ENCODE data around the gene MLLT6.
"Not testable (repeated sequence)": the region's sequence is repeated elsewhere in the genome, so short reads cannot be mapped to it uniquely, and the experiment has no call there.

MLLT6 gene

DNA sequence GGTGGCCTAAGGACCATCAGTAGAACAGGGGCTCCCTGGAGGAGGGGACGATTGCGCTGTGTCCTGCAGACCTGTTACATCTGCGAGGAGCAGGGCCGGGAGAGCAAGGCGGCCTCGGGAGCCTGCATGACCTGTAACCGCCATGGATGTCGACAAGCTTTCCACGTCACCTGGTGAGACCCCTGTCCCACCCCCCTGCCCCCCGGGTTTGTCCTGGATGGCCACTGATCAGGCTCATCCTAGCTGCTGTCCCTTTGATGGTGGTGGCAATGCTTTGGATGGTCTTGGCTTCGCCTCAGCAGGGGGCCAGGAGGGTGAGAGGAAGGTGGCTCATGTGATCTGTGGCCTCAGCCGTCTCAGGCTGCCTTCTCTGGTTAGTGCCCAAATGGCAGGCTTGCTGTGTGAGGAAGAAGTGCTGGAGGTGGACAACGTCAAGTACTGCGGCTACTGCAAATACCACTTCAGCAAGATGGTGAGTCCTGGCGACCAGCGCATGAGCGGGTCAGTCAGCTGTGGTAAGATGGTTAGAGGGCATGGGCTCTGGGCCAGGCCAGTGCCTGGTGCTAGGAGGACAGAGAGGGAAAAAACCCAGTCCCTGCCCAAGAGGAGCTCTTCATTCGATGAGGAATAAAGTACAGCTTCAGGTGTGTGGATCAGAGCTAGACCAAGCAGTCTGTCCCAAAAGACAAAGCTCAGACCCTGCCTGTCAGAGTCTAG lies 4.2 kb downstream of the MLLT6 start:
- no peak for DNase-seq

DNA sequence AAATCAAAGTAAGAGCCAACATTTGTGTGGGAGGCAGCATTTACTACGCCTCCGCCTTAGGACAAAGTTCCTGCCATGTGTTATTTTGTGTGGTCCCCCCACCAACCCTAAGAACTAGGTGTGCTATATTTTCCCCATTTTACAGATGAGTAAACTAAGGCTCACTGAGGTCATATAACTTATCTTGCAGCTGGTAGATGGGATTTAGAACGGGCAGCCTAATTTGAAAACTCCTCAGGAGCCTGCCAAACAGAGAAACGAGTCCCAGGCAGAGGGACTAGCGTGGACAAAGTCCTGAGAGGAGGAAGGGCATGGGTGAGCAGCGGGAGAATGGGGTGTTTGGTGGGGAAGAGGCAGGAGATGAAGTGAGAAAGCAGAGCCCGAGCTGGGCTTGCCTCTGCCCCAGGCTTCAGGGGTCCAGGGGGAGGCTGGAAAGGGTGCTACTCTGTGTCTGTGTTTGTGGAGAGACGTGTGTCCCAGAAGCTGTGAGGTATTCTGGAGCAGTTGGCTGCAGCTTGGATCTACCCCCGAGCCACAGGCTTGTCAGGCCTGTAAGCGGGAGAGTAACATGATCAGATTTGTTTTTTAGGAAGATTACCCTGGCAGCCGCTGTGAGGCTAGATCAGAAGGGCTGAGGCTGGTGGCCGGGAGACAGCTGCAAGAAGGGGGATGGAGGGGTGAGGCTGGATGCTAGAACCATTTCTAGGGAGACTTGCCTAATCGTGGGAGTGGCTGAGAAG lies 5.0 kb downstream of the MLLT6 start:
- DNase-seq: no peak

DNA sequence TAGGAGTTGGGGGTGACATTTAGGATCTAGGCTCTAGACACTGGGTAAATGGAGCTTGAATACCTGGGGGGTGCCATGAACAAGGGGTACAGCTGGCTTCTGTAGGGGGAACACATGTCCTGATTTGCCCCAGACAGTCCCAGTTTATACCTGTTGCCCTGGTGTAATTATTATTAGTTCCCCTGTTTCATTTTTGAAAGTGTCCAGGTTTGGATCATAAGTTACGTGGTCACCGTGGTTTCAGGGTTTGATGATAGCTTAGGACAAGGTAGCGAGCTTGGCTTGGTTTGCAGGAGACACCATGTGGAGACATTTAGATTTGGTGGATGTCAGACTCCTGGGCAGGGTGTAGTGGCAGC lies 5.5 kb downstream of the MLLT6 start:
- no peak for DNase-seq

DNA sequence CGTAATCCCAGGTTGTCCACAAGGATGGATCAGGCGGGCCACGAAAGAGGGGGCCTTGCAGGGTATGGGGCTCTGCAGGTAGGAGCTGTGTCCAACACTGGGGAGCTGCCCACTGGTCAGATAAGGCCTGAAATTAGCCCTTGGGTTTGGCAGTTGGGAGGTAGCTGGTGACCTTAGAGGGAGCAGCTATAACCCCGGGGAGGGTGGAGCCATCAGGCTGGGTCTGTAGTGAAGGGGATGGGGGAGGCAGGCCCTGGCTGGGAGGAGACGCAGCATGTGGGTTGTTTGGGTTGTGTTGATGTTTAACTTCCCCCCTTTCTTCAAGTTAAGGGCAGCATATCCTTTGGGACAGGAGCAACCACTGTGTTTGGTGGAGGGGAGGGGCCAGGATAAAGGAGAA lies 5.9 kb downstream of the MLLT6 start:
- no peak for DNase-seq

DNA sequence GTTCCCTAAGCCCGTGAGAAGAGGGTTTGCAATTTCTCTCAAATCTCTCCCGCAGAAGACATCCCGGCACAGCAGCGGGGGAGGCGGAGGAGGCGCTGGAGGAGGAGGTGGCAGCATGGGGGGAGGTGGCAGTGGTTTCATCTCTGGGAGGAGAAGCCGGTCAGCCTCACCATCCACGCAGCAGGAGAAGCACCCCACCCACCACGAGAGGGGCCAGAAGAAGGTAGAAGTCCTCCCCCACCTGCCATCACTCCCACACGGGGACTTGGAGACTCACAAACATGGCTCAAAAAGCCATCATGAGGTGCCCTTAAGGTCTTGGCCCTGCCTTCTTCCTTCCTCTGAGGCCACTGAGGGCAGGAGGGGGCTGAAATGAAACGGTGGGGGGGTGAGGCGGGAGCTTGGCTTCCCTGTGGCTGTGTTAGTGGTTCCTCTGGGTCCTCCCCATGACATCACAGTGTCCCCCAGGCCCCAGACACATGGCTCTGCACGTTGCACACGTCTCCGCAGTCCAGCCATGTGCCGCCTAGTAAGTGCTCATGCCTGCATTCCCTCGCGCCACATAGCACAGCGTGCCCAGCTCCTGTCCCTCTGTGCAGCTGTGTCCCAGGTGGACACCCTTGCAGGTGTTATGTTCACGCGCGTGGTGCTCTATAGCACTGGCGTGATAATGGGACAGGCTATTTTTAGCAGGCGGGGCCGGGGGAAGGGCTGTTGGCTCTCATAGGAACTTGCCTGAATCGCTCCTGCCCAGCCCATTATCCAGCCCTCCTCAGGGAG lies 6.9 kb downstream of the MLLT6 start:
- no peak for DNase-seq

DNA sequence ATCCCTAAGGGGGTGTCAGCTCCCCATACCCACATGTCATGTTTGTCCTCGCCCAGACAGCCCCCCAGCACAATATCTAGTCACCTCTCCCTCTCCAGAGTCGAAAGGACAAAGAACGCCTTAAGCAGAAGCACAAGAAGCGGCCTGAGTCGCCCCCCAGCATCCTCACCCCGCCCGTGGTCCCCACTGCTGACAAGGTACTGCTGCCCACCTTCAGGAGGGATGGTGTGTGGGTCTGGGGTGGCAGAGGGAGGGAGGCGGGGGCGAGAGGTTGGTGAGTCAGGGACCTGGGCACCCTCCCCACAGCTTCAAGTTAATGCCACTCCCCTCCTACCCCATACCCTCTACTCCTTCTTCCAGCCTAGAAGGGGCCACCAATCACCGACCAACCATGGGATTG lies 7.5 kb downstream of the MLLT6 start:
- no peak for DNase-seq

DNA sequence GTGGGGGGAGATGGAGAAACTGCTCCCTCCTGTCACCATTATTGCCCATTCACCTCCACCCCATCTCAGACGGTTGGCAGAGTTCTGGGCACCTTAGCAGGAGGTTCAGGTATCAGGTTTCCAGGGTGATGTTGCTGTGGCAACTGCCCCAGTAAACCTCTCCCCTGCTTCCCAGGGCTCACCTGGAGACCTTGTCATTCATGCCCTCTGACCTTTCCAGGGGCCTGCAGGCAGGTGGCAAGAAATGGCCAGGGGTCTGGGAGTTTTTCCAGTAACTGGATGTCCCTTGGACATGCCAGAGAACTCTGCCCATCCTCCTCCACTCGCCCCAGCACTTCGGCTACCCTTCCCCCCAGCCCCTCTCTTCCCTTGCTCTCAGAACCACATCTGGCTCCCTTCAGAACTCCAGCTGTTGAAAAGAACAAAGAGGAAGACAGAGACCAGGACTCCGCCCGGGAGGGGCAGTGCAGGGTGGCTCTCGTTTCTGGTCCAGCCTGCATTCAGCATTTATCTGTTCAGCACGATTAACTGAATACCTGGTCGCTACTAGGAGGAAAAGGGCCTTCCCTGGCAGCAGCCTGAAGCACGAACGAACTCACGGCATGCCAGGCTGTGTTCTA lies 8.5 kb downstream of the MLLT6 start:
- DNase-seq: no peak

DNA sequence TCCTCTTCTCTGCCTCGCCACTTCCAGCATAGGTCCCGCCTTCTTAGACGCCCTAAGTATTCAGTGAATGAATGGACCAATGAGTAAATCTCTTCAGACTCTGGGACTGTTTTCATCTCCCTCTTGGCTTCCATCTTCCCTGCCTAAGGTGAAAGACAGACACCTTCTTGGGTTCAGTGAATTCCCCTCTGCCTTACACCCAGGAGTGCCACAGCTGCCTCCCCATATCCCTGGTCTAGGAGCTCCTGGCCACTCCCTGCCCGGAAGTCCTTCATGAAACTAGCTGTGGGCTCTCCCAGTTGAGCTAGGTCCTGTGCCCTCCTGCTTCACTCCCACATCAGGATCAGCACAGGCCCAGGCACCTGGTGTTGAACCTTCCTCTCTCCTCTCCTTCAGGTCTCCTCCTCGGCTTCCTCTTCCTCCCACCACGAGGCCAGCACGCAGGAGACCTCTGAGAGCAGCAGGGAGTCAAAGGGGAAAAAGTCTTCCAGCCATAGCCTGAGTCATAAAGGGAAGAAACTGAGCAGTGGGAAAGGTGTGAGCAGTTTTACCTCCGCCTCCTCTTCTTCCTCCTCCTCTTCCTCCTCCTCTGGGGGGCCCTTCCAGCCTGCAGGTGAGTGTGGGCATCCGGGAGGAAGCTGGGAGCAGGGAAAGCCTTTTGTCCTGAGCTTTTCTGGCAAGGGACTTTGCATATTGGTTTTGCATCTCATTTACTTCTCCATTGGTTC lies 10.3 kb downstream of the MLLT6 start:
- no peak for DNase-seq

DNA sequence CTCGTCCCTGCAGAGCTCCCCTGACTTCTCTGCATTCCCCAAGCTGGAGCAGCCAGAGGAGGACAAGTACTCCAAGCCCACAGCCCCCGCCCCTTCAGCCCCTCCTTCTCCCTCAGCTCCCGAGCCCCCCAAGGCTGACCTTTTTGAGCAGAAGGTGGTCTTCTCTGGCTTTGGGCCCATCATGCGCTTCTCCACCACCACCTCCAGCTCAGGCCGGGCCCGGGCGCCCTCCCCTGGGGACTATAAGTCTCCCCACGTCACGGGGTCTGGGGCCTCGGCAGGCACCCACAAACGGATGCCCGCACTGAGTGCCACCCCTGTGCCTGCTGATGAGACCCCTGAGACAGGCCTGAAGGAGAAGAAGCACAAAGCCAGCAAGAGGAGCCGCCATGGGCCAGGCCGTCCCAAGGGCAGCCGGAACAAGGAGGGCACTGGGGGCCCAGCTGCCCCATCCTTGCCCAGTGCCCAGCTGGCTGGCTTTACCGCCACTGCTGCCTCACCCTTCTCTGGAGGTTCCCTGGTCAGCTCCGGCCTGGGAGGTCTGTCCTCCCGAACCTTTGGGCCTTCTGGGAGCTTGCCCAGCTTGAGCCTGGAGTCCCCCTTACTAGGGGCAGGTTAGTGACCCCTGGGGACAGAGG lies 11.4 kb downstream of the MLLT6 start:
- DNase-seq: no peak

DNA sequence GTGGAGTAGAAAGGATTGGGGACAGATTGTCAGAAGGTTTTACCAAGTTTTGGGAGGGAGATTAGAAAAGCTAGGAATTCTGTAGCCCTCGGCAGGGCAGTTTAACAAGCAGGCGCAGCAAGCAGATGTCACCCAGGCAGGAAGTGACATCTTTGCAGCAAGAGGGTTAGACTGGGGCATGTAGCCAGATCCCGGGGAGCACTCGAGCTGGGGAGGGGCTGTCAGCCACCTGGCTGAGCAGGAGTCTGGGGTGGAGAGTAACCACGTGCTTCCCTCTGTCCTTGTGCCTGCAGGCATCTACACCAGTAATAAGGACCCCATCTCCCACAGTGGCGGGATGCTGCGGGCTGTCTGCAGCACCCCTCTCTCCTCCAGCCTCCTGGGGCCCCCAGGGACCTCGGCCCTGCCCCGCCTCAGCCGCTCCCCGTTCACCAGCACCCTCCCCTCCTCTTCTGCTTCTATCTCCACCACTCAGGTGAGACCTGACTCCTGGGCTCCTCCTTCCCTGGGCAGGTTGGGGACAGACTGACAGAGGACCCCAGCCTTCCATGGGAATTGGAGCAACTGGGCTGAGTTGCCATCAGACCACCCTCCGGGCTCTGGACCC lies 12.2 kb downstream of the MLLT6 start:
- no peak for DNase-seq

DNA sequence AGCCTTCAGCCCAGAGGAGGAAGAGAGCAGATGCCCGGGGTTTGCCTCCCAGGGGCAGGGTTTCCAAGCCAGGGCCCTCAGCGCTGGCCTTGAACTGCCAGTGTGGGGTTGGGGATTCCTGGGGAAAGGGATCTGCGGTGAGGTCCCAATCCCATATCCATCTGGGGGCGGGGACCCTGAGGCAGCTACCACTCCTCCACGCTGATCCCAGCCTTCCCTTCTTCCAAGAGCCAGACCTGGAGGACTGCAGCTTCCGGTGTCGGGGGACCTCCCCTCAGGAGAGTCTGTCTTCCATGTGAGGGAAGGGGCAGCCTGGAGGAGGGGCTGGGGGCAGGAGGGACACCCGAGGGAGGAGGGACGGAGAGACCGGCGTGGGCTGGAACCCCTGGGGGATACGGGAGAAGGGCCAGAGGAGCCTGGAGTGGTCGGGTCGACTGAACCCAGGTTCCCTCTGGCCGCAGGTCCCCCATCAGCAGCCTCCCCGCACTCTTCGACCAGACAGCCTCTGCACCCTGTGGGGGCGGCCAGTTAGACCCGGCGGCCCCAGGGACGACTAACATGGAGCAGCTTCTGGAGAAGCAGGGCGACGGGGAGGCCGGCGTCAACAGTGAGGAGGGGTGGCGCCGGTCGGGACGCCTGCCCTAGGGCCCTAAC lies 14.3 kb downstream of the MLLT6 start:
- no peak for DNase-seq

DNA sequence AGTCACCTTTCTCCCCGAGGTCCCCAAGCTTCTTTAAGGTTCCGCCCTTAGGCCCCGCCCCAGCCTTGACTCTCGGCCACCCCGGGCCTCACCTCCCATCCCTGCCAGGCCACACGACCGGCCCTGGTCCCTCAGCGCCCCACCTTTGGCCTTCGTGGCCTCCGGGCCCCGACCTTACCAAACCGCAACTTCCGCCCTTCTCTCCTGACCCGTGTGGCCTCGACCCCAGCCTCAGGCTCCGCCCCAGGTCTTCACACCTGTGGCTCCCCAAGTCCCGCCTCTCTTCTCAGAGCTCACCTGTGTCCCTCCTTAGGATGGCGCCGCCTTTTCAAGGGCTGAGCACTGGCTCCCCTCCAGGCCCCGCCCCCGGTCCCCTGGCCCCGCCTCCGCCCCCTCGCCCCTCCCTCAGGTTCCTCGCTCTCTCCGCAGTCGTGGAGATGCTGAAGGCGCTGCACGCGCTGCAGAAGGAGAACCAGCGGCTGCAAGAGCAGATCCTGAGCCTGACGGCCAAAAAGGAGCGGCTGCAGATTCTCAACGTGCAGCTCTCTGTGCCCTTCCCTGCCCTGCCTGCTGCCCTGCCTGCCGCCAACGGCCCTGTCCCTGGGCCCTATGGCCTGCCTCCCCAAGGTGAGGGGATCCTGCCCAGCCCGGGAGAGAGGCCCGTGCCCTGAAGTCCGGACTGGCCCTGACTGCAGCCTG lies 15.0 kb downstream of the MLLT6 start:
- no peak for DNase-seq

DNA sequence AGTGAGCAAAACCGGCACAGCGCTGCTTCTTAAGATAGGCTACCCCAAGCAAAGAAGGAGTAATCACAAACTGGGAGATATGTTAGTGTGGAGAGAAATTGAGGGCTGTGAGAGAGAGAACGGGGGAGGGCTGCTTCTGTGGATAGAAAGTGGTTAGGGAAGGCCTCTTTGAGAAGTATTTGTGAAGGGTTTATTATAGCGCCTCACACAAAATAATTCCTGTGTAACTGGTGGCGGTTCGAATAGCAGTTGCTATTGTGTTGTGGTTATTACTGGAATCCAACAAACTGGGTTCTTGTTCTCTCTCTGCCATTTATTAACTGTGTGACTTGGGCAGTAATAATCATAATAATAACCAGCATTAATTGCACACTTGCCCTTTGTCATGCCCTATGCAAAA lies 15.9 kb downstream of the MLLT6 start:
- DNase-seq: no peak

DNA sequence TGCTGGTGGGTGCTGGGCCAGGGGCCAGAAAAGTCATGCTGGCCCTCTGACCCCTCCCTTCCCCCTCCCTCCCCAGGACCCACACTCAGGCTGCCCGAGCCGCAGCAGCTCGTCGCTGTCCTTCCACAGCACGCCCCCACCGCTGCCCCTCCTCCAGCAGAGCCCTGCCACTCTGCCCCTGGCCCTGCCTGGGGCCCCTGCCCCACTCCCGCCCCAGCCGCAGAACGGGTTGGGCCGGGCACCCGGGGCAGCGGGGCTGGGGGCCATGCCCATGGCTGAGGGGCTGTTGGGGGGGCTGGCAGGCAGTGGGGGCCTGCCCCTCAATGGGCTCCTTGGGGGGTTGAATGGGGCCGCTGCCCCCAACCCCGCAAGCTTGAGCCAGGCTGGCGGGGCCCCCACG lies 16.7 kb downstream of the MLLT6 start:
- no peak for DNase-seq

DNA sequence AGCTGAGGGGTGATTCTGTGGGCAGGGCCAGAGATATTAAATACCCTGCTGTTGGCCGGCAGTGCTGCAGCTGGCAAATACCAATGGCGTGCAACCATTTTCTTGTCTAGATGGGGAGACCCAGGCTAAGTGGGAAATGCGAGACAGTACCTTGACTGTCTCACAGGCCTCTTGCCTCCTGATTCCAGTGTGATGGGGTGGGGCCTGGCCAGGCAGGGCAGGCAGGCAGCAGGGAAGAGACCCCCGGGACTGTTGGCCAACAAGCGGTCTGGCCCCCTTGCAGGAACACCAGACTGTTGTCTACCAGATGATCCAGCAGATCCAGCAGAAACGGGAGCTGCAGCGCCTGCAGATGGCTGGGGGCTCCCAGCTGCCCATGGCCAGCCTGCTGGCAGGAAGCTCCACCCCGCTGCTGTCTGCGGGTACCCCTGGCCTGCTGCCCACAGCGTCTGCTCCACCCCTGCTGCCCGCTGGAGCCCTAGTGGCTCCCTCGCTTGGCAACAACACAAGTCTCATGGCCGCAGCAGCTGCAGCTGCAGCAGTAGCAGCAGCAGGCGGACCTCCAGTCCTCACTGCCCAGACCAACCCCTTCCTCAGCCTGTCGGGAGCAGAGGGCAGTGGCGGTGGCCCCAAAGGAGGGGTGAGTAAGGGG lies 19.4 kb downstream of the MLLT6 start:
- DNase-seq: no peak

DNA sequence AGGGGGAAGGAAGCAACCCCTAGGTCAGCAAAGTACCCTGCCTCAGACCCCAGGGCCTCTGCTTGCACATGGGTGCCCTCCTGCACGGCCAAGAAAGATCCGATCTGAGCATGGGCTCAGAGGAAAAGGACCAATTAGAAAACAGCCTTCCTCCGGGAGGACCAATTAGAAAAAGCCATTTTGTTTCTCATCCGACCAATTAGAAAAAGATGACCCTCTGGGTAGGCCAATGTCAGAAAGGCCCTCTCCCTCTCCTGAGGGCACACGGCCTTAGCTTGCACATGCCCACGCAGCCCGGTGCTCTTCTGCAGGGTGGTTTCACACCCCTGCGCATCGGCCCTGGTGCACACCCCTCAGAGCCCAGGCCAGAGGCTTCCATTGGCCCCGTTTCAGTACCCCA lies 20.0 kb downstream of the MLLT6 start:
- DNase-seq: no peak

DNA sequence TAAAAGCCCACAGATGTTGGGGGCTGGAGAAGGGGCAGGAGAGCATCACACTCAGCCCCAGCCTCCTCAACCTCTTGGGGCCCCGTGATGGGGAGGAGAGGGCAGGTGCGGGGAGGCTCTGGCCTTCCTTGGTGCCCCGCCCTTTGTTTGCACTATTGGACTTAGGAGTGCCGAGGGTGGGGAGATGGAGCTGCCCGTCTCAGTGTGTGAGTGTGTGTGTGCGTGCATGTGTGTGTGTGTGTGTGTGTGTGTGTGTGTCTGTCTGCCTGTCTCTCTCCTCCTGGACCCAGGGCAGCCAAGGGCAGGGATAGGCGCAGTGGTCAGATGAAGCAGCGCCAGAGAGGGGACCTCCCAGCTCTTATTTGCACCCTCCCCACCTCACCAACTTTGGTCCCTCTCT lies 21.1 kb downstream of the MLLT6 start:
- DNase-seq: not testable (repeated sequence)

DNA sequence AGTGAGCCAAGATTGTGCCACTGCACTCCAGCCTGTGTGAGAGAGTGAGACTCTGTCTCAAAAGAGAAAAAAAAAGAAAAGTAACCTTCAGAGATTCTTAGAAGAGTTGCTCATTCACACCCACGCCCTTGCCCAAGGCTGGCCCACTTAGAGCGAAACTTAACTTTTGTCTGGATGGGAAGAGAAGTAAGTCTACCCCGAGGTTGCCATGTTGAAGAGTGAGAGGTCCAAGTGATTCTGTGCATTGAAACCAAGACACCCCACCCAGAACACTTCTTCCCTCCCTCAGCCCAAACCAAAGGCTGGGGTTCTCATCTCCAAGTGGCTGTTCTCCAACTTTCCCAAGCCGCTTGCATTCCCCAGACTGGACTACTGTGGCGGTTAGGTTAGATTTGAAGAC lies 22.7 kb downstream of the MLLT6 start:
- no peak for DNase-seq

DNA sequence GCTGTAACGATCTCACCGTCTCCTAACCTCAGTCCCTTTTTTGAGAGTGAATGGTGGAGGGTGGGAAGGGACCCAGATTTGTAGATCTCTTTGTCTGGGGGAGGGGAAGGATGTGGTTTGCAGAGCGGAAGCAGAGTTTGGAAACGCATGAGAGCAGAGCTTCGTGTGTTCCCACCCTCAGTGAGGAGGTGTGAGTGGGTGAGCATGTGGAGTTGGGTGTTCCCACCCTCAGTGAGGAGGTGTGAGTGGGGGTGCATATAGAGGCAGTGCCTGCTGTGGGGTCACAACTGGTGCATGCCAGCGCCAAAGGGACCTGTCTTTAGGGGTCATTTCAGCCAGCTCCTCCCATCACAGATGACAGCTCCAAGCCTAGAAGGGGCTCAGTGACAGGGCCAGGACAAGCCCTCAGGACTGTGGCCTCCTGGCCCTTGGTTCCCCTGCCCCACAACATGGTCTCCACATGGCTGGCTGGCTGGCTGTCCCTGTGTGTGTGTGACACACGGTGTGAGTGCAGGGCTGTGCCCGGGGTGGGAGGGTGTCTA lies 23.3 kb downstream of the MLLT6 start:
- DNase-seq: no peak

DNA sequence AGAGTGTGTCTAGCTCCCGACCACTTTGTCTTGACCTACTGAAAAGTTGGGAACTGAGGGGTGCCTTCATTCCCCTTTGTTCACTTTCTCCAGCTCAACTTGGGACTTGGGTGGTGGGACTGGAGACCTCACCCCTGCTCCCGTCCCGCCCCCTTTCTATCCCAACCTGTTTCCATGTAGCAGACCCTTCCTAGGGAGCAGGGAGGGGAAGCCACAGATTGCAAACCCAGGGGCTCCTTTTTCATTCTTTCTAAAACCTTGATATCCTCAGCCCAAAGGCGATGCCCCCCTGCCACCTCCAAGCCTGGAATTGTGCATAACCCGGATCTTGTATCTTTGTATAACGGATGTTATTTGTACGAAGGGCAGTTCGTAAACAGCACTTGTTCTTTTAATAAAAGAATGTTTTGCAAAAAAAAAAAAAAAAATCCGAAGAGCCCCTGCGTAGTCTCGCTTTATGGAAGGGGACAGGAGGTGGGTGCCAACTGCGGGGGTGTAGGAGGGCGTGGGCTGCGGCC lies 24.4 kb downstream of the MLLT6 start:
- DNase-seq: no peak
